ENCODE data around the gene SNX24. TPM values are rescaled to one million over a fixed set of nuclear protein-coding genes. Genes with fewer than 3 reads are reported as not detected.

SNX24 gene
- total and polyA plus RNA-seq, 2 of the 4 experiments (the other 2 are of a cell fraction): 13.8 to 15.0 TPM

DNA sequence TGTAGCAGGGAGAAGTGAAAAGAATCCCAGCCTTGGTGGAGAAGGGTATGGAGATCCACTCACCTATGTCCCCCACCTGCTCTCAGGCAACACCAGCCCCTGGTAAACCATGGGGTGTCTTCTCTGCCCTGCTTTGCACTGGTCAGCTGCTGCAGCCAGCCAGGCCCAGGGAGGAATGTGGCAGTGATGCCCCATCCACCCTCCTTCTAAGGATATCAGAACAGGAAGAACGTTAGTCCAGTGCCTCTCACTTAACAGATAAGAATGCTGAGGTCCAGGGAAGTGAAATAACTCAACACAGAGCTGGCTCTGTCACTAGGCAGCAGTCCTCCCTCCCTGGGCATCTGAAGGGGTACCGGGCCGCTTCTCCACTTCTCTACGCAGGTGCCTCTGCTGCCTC, 200.8 kb downstream of the SNX24 start:
- Histone ChIP-seq H4K5ac (ENCODE audit: low read depth, low read length) (no peak overlapping the region), H3K9me3 (ENCODE audit: control insufficient read depth, insufficient read depth, low read length) (no peaks in the 10 kb centered on the region), H2BK5ac (ENCODE audit: low read depth, low read length, poor library complexity, severe bottlenecking) (no peak overlapping the region), H2BK15ac (ENCODE audit: low read depth, low read length) (no peak overlapping the region), H2BK120ac (ENCODE audit: low read depth, low read length) (no peak overlapping the region), H3K23ac (ENCODE audit: low read depth, low read length) (no peak overlapping the region), H3K36me3 (ENCODE audit: control insufficient read depth, insufficient read depth, low read length) (no peaks in the 10 kb centered on the region), H4K91ac (ENCODE audit: insufficient read depth, low read depth, low read length) (no peak overlapping the region), H3K4me1 (ENCODE audit: control insufficient read depth, insufficient read depth, low read length) (no peaks in the 10 kb centered on the region), H4K20me1 (ENCODE audit: insufficient read depth, low read length) (no peaks in the 10 kb centered on the region), H4K8ac (ENCODE audit: low read depth in 2 of 2, low read length in 2 of 2) (no peak overlapping the region), H2AFZ (replicated peaks; ENCODE audit: low read length, poor library complexity) (no peak overlapping the region), H3K27ac (ENCODE audit: insufficient read depth, low read length) (no peak overlapping the region), H3K14ac (replicated peaks; ENCODE audit: low read depth, low read length) (no peak overlapping the region), H3K27me3 (ENCODE audit: control insufficient read depth, insufficient read depth, low read length) (no peaks in the 10 kb centered on the region), H2AK5ac (ENCODE audit: low read depth, low read length) (no peak overlapping the region), H3K9ac (ENCODE audit: low read depth, low read length) (no peak overlapping the region), H3K18ac (ENCODE audit: low read depth, low read length) (no peak overlapping the region), H3K4me2 (ENCODE audit: low read depth, low read length) (no peak overlapping the region), H3K56ac (ENCODE audit: extremely low read depth, insufficient read depth, low read length) (no peak overlapping the region), H3K9me1 (ENCODE audit: insufficient read depth, low read length) (no peaks in the 10 kb centered on the region), H2BK20ac (ENCODE audit: low read depth, low read length) (no peak overlapping the region), H2AK9ac (replicated peaks; ENCODE audit: low read depth, low read length, poor library complexity) (no peak overlapping the region), H3K4me3 (ENCODE audit: insufficient read depth, low read depth, low read length) (no peak overlapping the region), H3K79me1 (ENCODE audit: low read depth in 1 of 2, low read length in 2 of 2) (no peaks in the 10 kb centered on the region), H3K4ac (ENCODE audit: low read depth, low read length) (no peak overlapping the region)
- no peak for ATAC-seq (ENCODE audit: low read depth)
- ChIA-PET POLR2A (ENCODE audit: unreplicated experiment) (no interaction called here), CTCF (no interaction called here)
- in situ Hi-C loops (cut with MboI; ENCODE audit: low sequenced_read_pairs): no loop called here
- BruUV-seq (replicated peaks): no TSS peak
- dilution Hi-C loops (cut with HindIII; ENCODE audit: low sequenced_read_pairs, unreplicated experiment): no loop called here
- no CpG with 5 or more reads among the region's 4 CpGs for WGBS, 2 experiments (ENCODE audit: extremely low coverage in 2 of 2, insufficient read length in 1 of 2)
- no peak for DNase-seq
- no peak for TF ChIP-seq BHLHE40 (IDR thresholded peaks at IDR 0.05; ENCODE audit: low read depth, low read length)
- TF ChIP-seq USF2 (IDR thresholded peaks at IDR 0.05; ENCODE audit: low read depth, low read length): no peak
- TF ChIP-seq NFE2L2 (IDR thresholded peaks at IDR 0.05; ENCODE audit: low read depth, low read length): no peak
- TF ChIP-seq POLR2A (IDR thresholded peaks at IDR 0.05; ENCODE audit: low read depth, low read length): no peak
- no peak for TF ChIP-seq FOS (IDR thresholded peaks at IDR 0.05; ENCODE audit: low read depth, low read length)
- TF ChIP-seq, protein P1, sequence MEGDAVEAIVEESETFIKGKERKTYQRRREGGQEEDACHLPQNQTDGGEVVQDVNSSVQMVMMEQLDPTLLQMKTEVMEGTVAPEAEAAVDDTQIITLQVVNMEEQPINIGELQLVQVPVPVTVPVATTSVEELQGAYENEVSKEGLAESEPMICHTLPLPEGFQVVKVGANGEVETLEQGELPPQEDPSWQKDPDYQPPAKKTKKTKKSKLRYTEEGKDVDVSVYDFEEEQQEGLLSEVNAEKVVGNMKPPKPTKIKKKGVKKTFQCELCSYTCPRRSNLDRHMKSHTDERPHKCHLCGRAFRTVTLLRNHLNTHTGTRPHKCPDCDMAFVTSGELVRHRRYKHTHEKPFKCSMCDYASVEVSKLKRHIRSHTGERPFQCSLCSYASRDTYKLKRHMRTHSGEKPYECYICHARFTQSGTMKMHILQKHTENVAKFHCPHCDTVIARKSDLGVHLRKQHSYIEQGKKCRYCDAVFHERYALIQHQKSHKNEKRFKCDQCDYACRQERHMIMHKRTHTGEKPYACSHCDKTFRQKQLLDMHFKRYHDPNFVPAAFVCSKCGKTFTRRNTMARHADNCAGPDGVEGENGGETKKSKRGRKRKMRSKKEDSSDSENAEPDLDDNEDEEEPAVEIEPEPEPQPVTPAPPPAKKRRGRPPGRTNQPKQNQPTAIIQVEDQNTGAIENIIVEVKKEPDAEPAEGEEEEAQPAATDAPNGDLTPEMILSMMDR (conservative IDR thresholded peaks at IDR 0.05; ENCODE audit: low read depth, low read length): no peak
- no peak for TF ChIP-seq RCOR1 (IDR thresholded peaks at IDR 0.05; ENCODE audit: insufficient replicate concordance, low read length)
- no peak for TF ChIP-seq CEBPB (IDR thresholded peaks at IDR 0.05; ENCODE audit: low read depth, low read length)
- TF ChIP-seq RFX5 (IDR thresholded peaks at IDR 0.05; ENCODE audit: low read depth, low read length): no peak
- no peak for TF ChIP-seq SMC3 (IDR thresholded peaks at IDR 0.05; ENCODE audit: low read depth, low read length)
- no peak for TF ChIP-seq MXI1 (IDR thresholded peaks at IDR 0.05; ENCODE audit: borderline replicate concordance, low read depth, low read length)
- TF ChIP-seq MAFK (IDR thresholded peaks at IDR 0.05; ENCODE audit: low read depth, low read length): no peak
- TF ChIP-seq CHD1 (IDR thresholded peaks at IDR 0.05; ENCODE audit: low read depth, low read length): no peak
- no peak for TF ChIP-seq RAD21 (IDR thresholded peaks at IDR 0.05; ENCODE audit: low read length)
- TF ChIP-seq MAZ (IDR thresholded peaks at IDR 0.05; ENCODE audit: borderline replicate concordance, low read depth, low read length): no peak
- TF ChIP-seq, protein P2, sequence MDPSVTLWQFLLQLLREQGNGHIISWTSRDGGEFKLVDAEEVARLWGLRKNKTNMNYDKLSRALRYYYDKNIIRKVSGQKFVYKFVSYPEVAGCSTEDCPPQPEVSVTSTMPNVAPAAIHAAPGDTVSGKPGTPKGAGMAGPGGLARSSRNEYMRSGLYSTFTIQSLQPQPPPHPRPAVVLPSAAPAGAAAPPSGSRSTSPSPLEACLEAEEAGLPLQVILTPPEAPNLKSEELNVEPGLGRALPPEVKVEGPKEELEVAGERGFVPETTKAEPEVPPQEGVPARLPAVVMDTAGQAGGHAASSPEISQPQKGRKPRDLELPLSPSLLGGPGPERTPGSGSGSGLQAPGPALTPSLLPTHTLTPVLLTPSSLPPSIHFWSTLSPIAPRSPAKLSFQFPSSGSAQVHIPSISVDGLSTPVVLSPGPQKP (IDR thresholded peaks at IDR 0.05; ENCODE audit: borderline replicate concordance, low read depth, low read length): no peak
- intact Hi-C loops (cut with micrococcal nuclease): no loop called here
